HG03378 (cell line): ENCODE data around the gene ODAD2.

Source experiments
- ATAC-seq: cut with Tn5 transposase; IDR thresholded peaks from one replicate; pipeline ENCODE4 v1.9.1; 2021; ENCODE audit warnings: mild to moderate bottlenecking, moderate library complexity; ENCODE audit not compliant: unreplicated experiment

ODAD2 gene

GRCh38 chr10:27861781-27862180, 137.1 kb downstream of the ODAD2 start:
- no peak for ATAC-seq

DNA sequence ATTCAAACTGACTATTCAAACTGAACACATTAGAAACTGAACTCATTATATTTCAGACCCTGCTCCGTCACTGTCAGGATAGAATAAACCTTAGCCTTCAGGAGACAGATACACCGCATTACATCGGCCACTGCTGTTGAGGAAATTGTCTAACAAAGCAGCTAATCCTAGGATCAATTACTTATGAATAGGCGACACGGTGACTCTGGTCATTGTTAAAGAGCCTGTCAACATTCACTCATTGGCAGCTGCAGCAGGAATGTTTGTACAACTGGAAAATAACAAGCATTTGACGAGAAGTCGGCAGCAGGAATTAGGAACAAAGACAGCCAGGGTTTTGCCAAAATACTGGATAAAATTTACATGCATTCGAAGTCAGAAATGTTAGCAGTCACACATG, 141.3 kb downstream of the ODAD2 start:
- ATAC-seq, result no peak

GRCh38 chr10:27844223-27844622, 154.7 kb downstream of the ODAD2 start:
- no peak for ATAC-seq

DNA sequence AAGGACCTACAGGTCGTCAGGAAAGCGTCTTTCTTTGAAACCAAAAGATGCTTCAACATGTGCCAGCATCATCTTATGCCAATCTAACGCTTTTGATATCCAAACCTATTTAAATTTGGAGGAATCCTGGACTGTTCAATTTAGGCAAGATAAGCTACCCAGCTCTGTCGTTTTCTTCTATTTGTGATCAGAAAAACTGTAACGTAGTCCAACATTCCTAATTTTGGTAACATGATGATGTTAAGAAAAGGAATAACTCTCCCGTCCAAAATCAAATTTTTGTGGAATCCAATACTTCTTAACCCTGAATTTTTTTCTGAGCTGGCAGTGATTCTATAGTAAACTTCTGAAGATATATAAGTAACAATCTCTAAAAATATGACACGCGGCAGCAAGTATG, 160.0 kb downstream of the ODAD2 start:
- ATAC-seq, result no peak

- no peak for ATAC-seq
Measured at GRCh38 chr10:27838361-27838760, 160.5 kb downstream of the ODAD2 start.

DNA sequence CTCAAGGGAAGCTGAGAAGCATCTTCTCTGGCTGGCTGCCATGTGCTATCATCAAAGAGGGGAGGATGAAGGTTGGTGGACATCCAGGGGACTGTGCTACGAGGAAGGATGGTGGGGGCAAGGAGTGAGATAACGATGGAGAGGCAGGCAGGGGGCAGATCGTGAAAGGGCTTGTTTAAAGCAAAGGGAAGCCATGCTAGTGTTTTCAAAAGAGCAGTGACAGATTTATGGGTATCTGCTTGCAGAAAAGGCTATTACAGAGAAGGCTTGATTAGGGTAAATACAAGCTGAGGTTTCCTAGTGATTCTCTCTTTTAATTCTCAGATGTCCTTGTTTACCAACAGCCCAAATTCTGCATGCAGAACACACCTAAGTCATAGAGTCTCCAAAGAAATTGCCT, 164.4 kb downstream of the ODAD2 start:
- ATAC-seq, result no peak

GRCh38 chr10:27833792-27834191, 165.1 kb downstream of the ODAD2 start:
- ATAC-seq, result no peak

- ATAC-seq, result no peak
Measured at GRCh38 chr10:27832826-27833225, 166.1 kb downstream of the ODAD2 start.

GRCh38 chr10:27826369-27826768, 172.5 kb downstream of the ODAD2 start:
- no peak for ATAC-seq

GRCh38 chr10:27822301-27822700, 176.6 kb downstream of the ODAD2 start:
- no peak for ATAC-seq

GRCh38 chr10:27820637-27821036, 178.2 kb downstream of the ODAD2 start:
- no peak for ATAC-seq

DNA sequence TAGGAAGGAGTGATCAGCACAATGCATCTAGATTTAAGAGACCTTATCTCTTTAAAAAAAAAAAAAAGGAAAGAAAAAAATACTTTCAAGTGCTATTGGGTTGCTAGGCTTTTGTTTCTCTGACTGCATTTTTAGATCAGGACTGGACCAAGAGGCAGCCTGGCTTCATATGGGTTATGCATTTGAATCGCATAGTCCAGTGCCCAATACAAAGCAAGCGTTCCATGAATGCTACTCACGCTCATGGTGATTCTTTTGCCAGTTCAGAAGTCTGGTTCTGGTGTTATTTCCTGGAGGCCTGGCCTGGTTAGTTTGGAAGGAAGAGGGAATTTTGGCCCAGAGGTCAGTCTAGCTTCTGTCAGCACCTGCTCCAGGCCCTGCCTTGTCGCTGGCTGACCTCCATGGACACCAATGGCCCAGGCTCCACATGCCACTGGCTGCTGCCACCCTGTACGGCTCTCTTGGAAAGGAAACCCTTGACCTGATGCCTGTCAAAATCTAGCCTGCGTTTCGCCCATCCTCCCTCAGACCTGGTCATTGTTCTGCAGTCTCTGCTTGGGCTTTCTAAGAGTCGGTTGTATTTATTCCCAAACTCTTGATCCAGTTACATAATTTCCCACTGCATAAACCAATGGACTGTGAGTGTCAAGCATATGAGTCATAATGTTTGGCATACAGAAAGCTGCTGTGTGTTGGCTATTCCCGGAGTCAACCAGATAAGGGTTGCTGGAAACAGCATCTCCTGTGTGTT, 178.9 kb downstream of the ODAD2 start:
- ATAC-seq, result no peak

DNA sequence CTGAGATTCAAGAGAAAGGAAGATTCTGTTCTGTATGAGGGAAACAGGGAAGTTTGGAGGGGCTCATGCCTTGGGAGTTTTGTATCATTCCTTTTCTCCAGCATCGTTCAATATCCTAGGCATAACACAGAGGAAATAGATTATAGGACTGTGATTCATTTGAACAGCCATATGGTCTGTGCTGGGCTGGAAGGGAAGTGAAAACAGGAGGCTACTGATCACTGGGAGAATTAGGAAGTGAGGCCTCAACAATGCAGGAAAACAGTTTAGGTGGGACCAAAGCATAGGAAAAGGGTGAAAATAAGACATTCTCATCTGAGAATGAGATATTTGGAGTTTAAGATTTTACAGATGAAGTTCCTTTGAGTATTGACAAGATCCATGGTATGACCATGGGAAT, 182.6 kb downstream of the ODAD2 start:
- no peak for ATAC-seq

- no peak for ATAC-seq
Measured at GRCh38 chr10:27815846-27816245, 183.0 kb downstream of the ODAD2 start.

DNA sequence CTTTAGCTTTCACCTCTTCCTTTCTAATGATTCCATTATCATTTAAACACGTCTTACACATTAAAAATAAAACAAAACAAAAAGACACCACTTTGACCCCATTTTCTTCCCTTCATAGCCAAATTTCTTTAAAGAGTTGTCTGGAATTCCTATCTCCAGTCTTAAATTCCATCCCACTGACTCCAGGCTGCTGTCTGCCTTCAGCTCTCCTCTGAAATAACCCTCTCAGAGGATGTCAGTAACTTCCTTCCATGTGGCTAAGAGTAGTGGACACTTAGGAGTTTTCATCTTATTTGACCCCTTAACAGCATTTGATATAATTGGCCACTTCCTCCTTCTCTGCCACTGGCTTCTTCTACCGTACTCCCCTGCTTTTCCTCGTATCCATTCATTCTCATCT, 183.6 kb downstream of the ODAD2 start:
- ATAC-seq, result no peak

DNA sequence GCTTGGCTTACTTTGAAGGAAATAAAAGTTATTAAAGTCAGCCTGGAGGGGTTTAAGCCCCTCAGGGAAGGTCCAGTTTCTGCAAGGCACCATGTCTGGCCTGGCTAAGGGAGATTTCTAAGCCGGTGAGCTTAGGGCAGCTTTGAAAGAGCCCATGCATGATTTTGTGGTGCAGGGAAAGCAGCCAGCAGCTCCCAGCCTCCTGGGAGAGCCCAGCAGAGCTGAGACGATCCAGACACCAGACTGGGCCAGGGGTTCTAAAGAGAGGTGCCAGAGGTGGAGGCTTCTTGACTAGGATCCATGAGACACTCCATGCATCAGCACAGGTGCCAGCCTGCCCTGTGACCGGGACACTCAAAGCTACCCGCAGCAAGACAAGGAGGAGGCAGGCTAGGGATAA, 193.7 kb downstream of the ODAD2 start:
- no peak for ATAC-seq

DNA sequence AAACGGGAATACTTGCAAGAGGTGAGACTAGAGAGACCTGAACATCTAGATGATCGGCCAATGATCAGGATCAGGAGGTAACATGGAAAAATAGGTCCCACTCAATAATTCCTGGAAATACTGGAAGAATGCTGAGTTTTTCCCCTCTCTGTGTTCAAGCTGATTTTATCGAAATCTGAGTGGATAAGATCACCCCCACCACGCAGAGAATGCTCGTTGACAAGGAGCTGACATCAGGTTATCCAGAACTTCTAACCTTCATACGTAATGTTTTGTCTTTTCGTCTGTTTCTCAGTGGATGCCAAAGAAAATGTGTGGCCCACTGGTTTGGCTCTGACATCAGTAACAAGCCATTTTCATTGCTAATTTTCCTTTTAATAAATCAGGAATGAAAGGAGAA, 194.7 kb downstream of the ODAD2 start:
- no peak for ATAC-seq

DNA sequence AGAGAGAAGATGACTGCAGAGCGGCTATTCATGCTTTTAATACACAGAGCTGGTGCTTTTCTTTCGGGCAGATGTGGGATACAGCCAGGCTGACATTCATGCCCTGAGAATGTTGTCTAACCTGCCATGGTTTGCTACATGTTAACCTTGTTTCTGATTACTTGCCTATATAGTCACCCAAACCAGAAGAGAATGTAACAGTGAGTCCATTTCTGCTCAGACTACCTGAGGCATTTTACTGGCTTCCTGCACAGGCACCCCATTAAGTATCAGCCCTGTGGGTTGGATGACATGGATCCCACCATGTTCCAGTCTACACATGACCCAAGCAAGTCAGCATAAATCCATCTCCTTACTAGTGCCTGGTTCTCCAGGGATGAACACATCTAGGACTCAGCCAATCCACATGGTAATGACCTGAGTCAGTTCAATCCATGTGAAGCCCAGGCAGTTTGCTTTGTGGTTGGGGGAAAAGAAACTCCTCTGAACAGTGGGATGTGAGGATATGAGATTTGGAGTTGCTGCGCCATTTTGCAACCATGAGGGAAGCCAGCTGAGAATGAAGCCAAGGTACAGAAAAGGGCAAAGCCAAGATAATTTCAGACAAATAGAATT, 197.6 kb downstream of the ODAD2 start:
- ATAC-seq, result no peak

DNA sequence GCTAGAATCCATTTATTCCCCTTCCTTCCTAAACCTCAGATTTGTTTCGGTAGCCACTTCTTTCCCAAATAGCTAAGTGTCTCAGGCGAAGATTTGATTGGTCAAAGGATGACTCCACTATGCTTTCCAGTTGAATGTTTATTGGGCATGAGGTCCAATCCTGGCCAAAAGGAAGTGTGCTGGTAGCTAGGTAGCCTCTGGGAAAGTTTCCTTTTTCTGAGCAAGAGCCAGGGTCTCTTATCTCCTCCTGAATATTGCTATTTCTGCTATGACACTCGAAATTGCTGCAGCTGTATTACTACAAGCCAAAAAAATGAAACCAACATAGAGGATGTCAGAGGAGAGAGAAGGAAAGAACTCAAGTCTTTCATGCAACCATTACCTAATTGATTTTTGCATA, 199.8 kb downstream of the ODAD2 start:
- no peak for ATAC-seq

GRCh38 chr10:27794157-27794556, 204.7 kb downstream of the ODAD2 start:
- ATAC-seq, result no peak

DNA sequence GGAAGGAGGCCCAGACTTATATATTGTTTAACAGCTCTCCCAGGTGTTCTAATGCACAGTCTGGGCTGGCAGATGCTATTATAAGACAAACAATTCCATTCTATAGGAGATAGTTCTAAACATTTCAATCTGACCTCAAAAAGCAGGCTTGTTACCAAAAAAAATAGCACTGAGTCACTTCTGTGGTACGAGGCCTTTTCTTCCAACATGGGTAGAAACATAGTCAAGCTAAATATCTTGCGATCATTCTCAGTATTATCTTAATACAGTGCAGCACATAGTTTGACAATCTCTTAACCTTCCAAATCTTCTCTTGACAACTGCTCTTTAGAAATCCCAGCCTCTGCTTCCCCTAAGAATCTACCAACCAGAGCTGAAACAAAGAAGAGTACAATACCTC, 206.7 kb downstream of the ODAD2 start:
- ATAC-seq, result no peak

- no peak for ATAC-seq
Measured at GRCh38 chr10:27784272-27784671, 214.6 kb downstream of the ODAD2 start.

DNA sequence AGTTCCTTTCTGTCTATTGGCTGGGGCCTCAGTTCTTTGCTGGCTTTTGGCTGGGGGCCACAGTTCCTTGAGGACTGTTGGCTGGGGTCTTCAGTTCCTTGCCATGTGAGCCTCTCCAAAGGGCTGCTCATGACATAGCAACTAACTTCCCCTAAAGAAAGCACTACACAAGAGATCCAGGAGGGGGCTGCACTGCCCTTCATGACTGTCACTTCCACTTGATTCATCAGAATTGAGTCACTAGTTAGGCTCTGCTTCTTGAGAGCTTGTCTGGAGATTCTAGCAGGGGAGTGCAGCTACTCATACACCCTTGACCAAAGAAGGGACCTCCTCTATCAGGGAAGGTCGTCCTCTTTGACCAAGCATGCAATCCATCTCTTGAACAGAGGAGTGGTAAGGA, 215.2 kb downstream of the ODAD2 start:
- ATAC-seq, result no peak
